ENCODE measurements around the gene CKAP4. TPM values are rescaled to one million over a fixed set of nuclear protein-coding genes. Genes with fewer than 3 reads are reported as not detected.

The CKAP4 gene
- total RNA-seq (27.3 and 29.2 TPM in 2 replicates), polyA plus RNA-seq (7.4 and 7.5 TPM in 2 replicates), polyA minus RNA-seq (5.6 and 9.3 TPM in 2 replicates)
- 8.4 TPM for total RNA-seq (2013)

GRCh38 chr12:106247674-106248311 is at the start of gene CKAP4:
Gene CKAP4, minus strand, starts transcription at chr12:106248020. Its CDS starts 169 bp downstream, at chr12:106247851.
- H3K4me1 ChIP-seq (ENCODE audit: control insufficient read depth in 2 of 2, insufficient read depth in 2 of 2, low read length in 2 of 2), result peaks cover 36 to 52% of the 10 kb centered on the region in 2 donors
- H3K9ac ChIP-seq (ENCODE audit: low read length), result peak within 1 kb of the TSS; percentile 78
- no peak for TF ChIP-seq CTCF (IDR thresholded peaks at IDR 0.05)
- TF ChIP-seq EZH2 (IDR thresholded peaks at IDR 0.05; ENCODE audit: borderline replicate concordance, insufficient read depth, low read depth, low read length, poor library complexity, severe bottlenecking), result no peak
- H3K27me3 Mint-ChIP-seq, result no peaks in the 10 kb centered on the region
- peak within 1 kb of the TSS; percentile 73 to 85 for H3K27ac ChIP-seq (ENCODE audit: low read length in 2 of 2)
- peaks cover 10% of the 10 kb centered on the region for H3K79me2 ChIP-seq (ENCODE audit: control insufficient read depth, insufficient read depth, low read length)
- H3K4me3 ChIP-seq (ENCODE audit: control extremely low read depth in 1 of 5, extremely low read depth in 1 of 5, insufficient read depth in 1 of 5, low read depth in 2 of 5, low read length in 4 of 5), result peak within 1 kb of the TSS; percentile 53 to 77 (median 71)
- peak within 1 kb of the TSS; percentile 85 for H3K4me3 Mint-ChIP-seq
- ChIA-PET CTCF (interaction anchor here (1.0 to 9.0 kb wide), 10 partner anchors 21 to 109 kb away, joined by 4 to 58 read pairs (median 8); partner anchors contain the start of gene POLR3B), POLR2A (interaction anchor here (0.8 to 7.0 kb wide), 3 partner anchors 21 to 55 kb away, joined by 4 to 62 read pairs (median 6); partner anchors contain the start of gene TCP11L2)
- intact Hi-C loops (cut with micrococcal nuclease), result loop anchor here (1.0 to 2.0 kb wide), 4 partner anchors 15 to 110 kb away; partner anchors contain the start of gene POLR3B
- peak within 1 kb of the TSS; percentile 96 for H3K4me2 ChIP-seq (replicated peaks; ENCODE audit: low read depth, low read length, poor library complexity, severe bottlenecking)
- H2AFZ ChIP-seq (ENCODE audit: insufficient read depth, low read depth, low read length, poor library complexity, severe bottlenecking), result peak within 1 kb of the TSS; percentile 82
- H3K27ac Mint-ChIP-seq, result peak within 1 kb of the TSS; percentile 88
- under 1% methylated on average over 102 of the region's 102 CpGs for WGBS (ENCODE audit: insufficient coverage)
- H3K9me3 ChIP-seq (ENCODE audit: control extremely low read depth in 1 of 3, control insufficient read depth in 2 of 3, insufficient read depth in 1 of 3, low read length in 2 of 3), result no peaks in the 10 kb centered on the region
- DNase-seq (peak; percentile 80), ATAC-seq (ENCODE audit: low read depth) (peak; percentile 61)
- peaks cover 58% of the 10 kb centered on the region for H3K4me1 Mint-ChIP-seq
- H3K27me3 ChIP-seq (replicated peaks in 1 of 4; ENCODE audit: control extremely low read depth in 1 of 4, control insufficient read depth in 3 of 4, insufficient read depth in 4 of 4, low read length in 3 of 4), result peaks cover 0 to 16% (median 4%) of the 10 kb centered on the region in 4 experiments
- H3K9me3 Mint-ChIP-seq (ENCODE audit: insufficient read depth), result no peaks in the 10 kb centered on the region
- H4K20me1 ChIP-seq (ENCODE audit: control insufficient read depth, insufficient read depth, low read length, poor library complexity, severe bottlenecking), result no peaks in the 10 kb centered on the region
- H3K36me3 ChIP-seq (replicated peaks in 1 of 2; ENCODE audit: control extremely low read depth in 1 of 2, control insufficient read depth in 1 of 2, extremely low read depth in 1 of 2, insufficient read depth in 2 of 2, low read length in 1 of 2), result no peaks in the 10 kb centered on the region

- intact Hi-C loops (cut with micrococcal nuclease), result no loop called here
These were observed 49.3 kb upstream of the CKAP4 start for GRCh38 chr12:106297075-106297474.

More at GRCh38 chr12:106297075-106297474, 49.3 kb upstream of the CKAP4 start:
- no peaks in the 10 kb centered on the region for H4K20me1 ChIP-seq (ENCODE audit: control insufficient read depth, insufficient read depth, low read length, poor library complexity, severe bottlenecking)
- no peaks in the 10 kb centered on the region for H3K9me3 Mint-ChIP-seq (ENCODE audit: insufficient read depth)
- H3K4me3 ChIP-seq (ENCODE audit: control extremely low read depth in 1 of 5, extremely low read depth in 1 of 5, insufficient read depth in 1 of 5, low read depth in 2 of 5, low read length in 4 of 5), result no peak overlapping the region
- ChIA-PET POLR2A (interaction anchor here (0.8 kb wide), 1 partner anchor 12 kb away, joined by 3 read pairs; no protein-coding TSS in a partner anchor), CTCF (interaction anchor here (1.1 to 11.3 kb wide), 5 partner anchors 13 to 69 kb away, joined by 3 to 158 read pairs (median 8); no protein-coding TSS in a partner anchor)
- peaks cover 17 to 23% of the 10 kb centered on the region in 2 donors for H3K4me1 ChIP-seq (ENCODE audit: control insufficient read depth in 2 of 2, insufficient read depth in 2 of 2, low read length in 2 of 2)
- H3K79me2 ChIP-seq (ENCODE audit: control insufficient read depth, insufficient read depth, low read length), result no peaks in the 10 kb centered on the region
- no peaks in the 10 kb centered on the region for H3K27me3 ChIP-seq (replicated peaks in 1 of 4; ENCODE audit: control extremely low read depth in 1 of 4, control insufficient read depth in 3 of 4, insufficient read depth in 4 of 4, low read length in 3 of 4)
- ATAC-seq (ENCODE audit: low read depth) (no peak), DNase-seq (no peak)
- peak overlapping the region; percentile 51 for H3K27ac Mint-ChIP-seq
- H3K4me2 ChIP-seq (replicated peaks; ENCODE audit: low read depth, low read length, poor library complexity, severe bottlenecking), result no peak overlapping the region
- H3K27ac ChIP-seq (ENCODE audit: low read length in 2 of 2), result no peak overlapping the region
- H3K4me3 Mint-ChIP-seq, result peak overlapping the region; percentile 6
- H3K27me3 Mint-ChIP-seq, result no peaks in the 10 kb centered on the region
- no CpG with 5 or more reads among the region's 3 CpGs for WGBS (ENCODE audit: insufficient coverage)
- peaks cover 39% of the 10 kb centered on the region for H3K4me1 Mint-ChIP-seq
- no peaks in the 10 kb centered on the region for H3K9me3 ChIP-seq (ENCODE audit: control extremely low read depth in 1 of 3, control insufficient read depth in 2 of 3, insufficient read depth in 1 of 3, low read length in 2 of 3)
- no peak overlapping the region for H3K9ac ChIP-seq (ENCODE audit: low read length)
- no peak overlapping the region for H2AFZ ChIP-seq (ENCODE audit: insufficient read depth, low read depth, low read length, poor library complexity, severe bottlenecking)
- no peaks in the 10 kb centered on the region for H3K36me3 ChIP-seq (replicated peaks in 1 of 2; ENCODE audit: control extremely low read depth in 1 of 2, control insufficient read depth in 1 of 2, extremely low read depth in 1 of 2, insufficient read depth in 2 of 2, low read length in 1 of 2)
- no peak for TF ChIP-seq EZH2 (IDR thresholded peaks at IDR 0.05; ENCODE audit: borderline replicate concordance, insufficient read depth, low read depth, low read length, poor library complexity, severe bottlenecking)
- TF ChIP-seq CTCF (IDR thresholded peaks at IDR 0.05), result no peak

All from B cell (primary cell).